HG03460 (cell line): Measurements from ENCODE around the gene UACA.

Experiments
- ATAC-seq: cut with Tn5 transposase; IDR thresholded peaks from one replicate; pipeline ENCODE4 v1.9.1; 2021; ENCODE audit not compliant: unreplicated experiment

UACA gene

GRCh38 chr15:70710714-70711113 is 52.6 kb downstream of the UACA start:
- no peak for ATAC-seq

- ATAC-seq = no peak
Observed at GRCh38 chr15:70708839-70709238, 54.5 kb downstream of the UACA start.

GRCh38 chr15:70707686-70708300 is 55.6 kb downstream of the UACA start:
- no peak for ATAC-seq

- no peak for ATAC-seq
Observed at GRCh38 chr15:70704731-70705130, 58.6 kb downstream of the UACA start.

- no peak for ATAC-seq
Observed at GRCh38 chr15:70704166-70704565, 59.2 kb downstream of the UACA start.

GRCh38 chr15:70703096-70703878 is 60.1 kb downstream of the UACA start:
- no peak for ATAC-seq

- no peak for ATAC-seq
Observed at GRCh38 chr15:70702584-70702983, 60.8 kb downstream of the UACA start.

- no peak for ATAC-seq
Observed at GRCh38 chr15:70701891-70702568, 61.3 kb downstream of the UACA start.

- no peak for ATAC-seq
Observed at GRCh38 chr15:70701171-70701570, 62.2 kb downstream of the UACA start.

- no peak for ATAC-seq
Observed at GRCh38 chr15:70699890-70700289, 63.5 kb downstream of the UACA start.

GRCh38 chr15:70698836-70699390 is 64.4 kb downstream of the UACA start:
- no peak for ATAC-seq

- ATAC-seq = no peak
Observed at GRCh38 chr15:70698426-70698825, 64.9 kb downstream of the UACA start.

GRCh38 chr15:70690491-70691276 is 72.7 kb downstream of the UACA start:
- no peak for ATAC-seq

- ATAC-seq = no peak
Observed at GRCh38 chr15:70690021-70690420, 73.3 kb downstream of the UACA start.

- no peak for ATAC-seq
Observed at GRCh38 chr15:70687482-70687881, 75.9 kb downstream of the UACA start.

GRCh38 chr15:70680817-70681216 is 82.5 kb downstream of the UACA start:
- no peak for ATAC-seq

GRCh38 chr15:70679919-70680231 is 83.5 kb downstream of the UACA start:
- ATAC-seq = no peak

- peak; percentile 64 for ATAC-seq
Observed at GRCh38 chr15:70672081-70672480, 91.3 kb downstream of the UACA start.

- ATAC-seq = no peak
Observed at GRCh38 chr15:70670680-70671079, 92.7 kb downstream of the UACA start.

GRCh38 chr15:70669966-70670658 is 93.2 kb downstream of the UACA start:
- ATAC-seq = no peak
